ENCODE data around the gene HDHD5.

DNA sequence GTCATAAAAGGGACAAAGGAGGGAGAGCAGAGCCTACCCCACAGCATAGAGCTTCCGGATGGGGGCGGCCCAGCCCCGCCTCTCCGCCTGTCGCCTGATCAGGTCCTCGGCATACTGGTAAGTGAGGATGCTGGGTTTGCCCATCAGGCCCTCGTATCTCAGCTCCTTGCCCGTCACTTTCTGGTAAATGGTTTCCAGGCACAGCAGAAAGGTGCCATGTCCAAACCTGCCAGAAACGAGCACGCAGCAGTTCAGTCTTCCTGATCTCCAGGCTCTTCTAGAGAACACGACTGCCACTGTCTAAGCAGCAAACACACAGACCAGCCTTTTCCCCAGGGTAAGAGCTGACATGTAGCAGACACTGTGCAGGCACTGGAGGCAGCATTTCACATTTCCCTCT lies 20.6 kb downstream of the HDHD5 start:
- TF ChIP-seq, protein P1, sequence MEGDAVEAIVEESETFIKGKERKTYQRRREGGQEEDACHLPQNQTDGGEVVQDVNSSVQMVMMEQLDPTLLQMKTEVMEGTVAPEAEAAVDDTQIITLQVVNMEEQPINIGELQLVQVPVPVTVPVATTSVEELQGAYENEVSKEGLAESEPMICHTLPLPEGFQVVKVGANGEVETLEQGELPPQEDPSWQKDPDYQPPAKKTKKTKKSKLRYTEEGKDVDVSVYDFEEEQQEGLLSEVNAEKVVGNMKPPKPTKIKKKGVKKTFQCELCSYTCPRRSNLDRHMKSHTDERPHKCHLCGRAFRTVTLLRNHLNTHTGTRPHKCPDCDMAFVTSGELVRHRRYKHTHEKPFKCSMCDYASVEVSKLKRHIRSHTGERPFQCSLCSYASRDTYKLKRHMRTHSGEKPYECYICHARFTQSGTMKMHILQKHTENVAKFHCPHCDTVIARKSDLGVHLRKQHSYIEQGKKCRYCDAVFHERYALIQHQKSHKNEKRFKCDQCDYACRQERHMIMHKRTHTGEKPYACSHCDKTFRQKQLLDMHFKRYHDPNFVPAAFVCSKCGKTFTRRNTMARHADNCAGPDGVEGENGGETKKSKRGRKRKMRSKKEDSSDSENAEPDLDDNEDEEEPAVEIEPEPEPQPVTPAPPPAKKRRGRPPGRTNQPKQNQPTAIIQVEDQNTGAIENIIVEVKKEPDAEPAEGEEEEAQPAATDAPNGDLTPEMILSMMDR (IDR thresholded peaks at IDR 0.05; ENCODE audit: borderline replicate concordance, extremely low read depth, low read length, poor library complexity, severe bottlenecking) = no peak
- TF ChIP-seq EZH2 (IDR thresholded peaks at IDR 0.05; ENCODE audit: borderline replicate concordance, low read depth, low read length, severe bottlenecking) = no peak

Measured in DND-41 (cell line).